Loucy (cell line): Measurements from ENCODE around the gene CPA5.

Experiments
- EZH2phosphoT487 ChIP-seq: fragments of 200-600 bp; IDR thresholded peaks from 2 replicates; pipeline ENCODE4 v1.6.1; 2018; ENCODE audit warnings: antibody characterized with exemption, mild to moderate bottlenecking, moderate library complexity, borderline replicate concordance
- TF ChIP-seq, protein P1 (sequence below): fragments of 200-600 bp; sonication (generic); conservative IDR thresholded peaks from 2 replicates; pipeline ENCODE4 v1.5.1; 2014; ENCODE audit warnings: mild to moderate bottlenecking, antibody characterized with exemption, low read length

- TF ChIP-seq, protein P1, sequence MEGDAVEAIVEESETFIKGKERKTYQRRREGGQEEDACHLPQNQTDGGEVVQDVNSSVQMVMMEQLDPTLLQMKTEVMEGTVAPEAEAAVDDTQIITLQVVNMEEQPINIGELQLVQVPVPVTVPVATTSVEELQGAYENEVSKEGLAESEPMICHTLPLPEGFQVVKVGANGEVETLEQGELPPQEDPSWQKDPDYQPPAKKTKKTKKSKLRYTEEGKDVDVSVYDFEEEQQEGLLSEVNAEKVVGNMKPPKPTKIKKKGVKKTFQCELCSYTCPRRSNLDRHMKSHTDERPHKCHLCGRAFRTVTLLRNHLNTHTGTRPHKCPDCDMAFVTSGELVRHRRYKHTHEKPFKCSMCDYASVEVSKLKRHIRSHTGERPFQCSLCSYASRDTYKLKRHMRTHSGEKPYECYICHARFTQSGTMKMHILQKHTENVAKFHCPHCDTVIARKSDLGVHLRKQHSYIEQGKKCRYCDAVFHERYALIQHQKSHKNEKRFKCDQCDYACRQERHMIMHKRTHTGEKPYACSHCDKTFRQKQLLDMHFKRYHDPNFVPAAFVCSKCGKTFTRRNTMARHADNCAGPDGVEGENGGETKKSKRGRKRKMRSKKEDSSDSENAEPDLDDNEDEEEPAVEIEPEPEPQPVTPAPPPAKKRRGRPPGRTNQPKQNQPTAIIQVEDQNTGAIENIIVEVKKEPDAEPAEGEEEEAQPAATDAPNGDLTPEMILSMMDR, result no peak
- no peak for TF ChIP-seq EZH2phosphoT487
Measured at GRCh38 chr7:130350945-130351790, 6.6 kb downstream of the CPA5 start.
